HG03135 (cell line): ENCODE results near the gene RPS2.
"Not testable (repeated sequence)": the region's sequence is repeated elsewhere in the genome, so short reads cannot be mapped to it uniquely, and the experiment has no call there.

Source experiments
- ATAC-seq: cut with Tn5 transposase; IDR thresholded peaks from one replicate; pipeline ENCODE4 v1.9.1; 2021; ENCODE audit warnings: mild to moderate bottlenecking, moderate library complexity; ENCODE audit not compliant: unreplicated experiment

The RPS2 gene

GRCh38 chr16:1965396-1966001 lies 873 bp upstream of the RPS2 start:
- no peak for ATAC-seq

DNA sequence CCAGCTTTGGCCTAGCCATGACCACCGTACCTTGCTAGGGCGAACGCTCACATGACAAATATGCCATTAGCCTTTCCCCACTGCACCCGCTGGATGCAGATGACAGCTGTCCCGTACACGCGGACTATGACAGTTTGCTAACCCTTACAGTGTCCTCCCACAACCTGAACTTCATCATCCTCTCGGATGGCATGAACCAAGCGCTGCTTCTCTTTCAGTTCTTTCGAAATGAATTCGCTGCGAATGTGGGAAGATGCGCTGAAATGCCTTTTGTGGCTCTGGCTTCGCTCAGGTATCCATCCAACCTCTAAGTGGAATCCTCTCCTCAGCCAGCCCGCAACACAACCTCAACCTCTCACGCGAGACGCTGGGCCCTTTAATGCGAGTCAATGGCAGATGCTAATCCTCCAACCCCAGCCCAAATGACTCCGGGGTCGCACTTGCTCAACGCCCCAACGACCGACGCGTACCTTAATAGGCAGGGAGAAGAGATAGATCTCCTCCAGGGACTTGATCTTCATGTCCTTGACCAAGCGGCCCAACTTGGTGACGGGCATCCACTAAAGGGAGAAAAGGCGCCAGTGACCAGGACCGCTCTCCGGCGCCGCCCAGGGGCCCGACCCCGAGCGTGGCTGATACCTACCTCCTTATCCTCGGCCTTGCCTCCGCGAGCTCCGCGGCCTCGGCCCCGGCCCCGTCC lies 670 bp downstream of the RPS2 start:
- ATAC-seq = peak; percentile 5

DNA sequence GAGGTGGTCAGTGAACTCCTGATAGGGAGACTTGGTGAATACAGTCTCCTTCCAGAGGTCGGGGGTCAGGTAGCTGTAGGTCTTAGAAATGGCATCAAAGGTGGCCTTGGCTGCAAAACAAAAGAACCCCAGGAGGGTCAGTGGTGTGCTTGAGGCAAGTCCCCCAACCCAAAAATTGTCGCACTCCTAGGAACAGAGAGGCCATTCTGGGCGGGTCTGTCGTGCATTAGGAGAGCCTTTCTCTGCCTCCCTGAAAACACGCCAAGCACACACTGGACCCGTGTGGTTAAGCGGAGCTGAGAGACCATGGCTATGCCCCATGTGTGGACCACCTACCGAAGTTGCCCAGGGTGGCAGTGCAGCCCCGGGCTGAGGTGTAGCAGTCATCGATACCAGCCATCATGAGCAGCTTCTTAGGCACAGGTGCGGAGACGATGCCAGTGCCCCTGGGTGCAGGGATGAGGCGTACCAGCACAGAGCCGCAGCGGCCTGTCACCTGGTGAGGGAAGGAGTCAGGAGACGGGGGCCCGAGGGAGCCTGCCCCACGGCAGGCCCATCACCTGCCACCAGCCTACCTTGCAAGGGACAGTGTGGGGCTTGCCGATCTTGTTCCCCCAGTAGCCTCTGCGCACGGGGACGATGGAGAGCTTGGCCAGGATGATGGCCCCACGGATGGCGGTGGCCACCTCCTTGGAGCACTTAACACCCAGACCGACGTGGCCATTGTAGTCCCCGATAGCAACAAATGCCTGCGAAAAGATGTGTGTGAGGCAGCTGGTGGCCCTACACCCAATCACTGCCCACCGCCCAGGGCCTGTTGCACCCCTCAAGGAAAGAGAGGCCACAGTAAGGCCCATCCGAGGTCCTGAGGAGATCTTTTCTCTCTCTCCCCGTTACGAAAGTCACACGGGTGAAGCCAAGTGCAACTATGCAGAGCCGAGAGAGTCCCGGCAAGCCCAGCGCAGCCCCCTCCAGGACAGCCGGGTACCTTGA lies 2.2 kb downstream of the RPS2 start:
- not testable (repeated sequence) for ATAC-seq

- no peak for ATAC-seq
These were observed 3.0 kb downstream of the RPS2 start for GRCh38 chr16:1961651-1962067.

DNA sequence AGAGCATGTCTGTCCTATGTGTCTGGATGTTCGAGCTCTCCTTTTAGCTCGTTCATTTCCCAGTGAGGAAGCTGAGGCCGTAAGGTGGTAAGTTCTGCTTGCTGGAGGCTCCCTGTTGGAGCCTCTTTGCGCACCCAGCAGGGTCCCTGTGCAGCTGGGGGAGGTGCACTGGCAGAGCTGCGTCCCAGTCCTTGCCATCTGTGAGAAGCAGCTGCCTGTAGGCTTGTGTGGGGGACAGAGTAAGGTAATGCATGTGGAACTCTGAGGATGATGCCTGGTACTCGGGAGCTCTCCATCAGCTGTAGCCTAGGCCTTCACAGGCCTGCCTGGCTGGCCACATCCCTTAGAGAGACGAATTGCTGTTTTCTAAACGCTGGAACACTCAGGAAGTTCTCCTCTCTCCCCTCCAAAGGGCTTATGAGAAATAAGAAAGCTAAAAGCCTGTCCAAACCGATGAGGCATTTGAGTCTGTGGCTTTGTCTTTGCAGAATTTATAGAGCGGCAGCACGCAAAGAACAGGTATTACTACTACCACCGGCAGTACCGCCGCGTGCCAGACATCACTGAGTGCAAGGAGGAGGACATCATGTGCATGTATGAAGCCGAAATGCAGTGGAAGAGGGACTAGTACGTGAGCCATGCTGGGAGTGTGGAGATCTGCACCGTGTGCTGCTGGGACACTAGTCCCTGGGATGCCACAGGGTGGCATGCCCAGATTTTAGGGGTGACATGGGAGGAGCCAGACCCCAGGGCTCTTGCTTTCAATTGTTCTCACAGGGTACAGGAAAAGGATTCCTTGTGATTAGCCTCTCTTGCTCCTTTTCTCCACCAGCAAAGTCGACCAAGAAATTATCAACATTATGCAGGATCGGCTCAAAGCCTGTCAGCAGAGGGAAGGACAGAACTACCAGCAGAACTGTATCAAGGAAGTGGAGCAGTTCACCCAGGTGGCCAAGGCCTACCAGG lies 3.7 kb downstream of the RPS2 start:
- ATAC-seq = no peak

- peak; percentile 71 for ATAC-seq
These were observed 5.2 kb downstream of the RPS2 start, which contains the start of gene NDUFB10 for GRCh38 chr16:1959269-1960039. TSS of gene NDUFB10 (plus strand) at chr16:1959538. CDS start at chr16:1959625, 87 bp downstream.

DNA sequence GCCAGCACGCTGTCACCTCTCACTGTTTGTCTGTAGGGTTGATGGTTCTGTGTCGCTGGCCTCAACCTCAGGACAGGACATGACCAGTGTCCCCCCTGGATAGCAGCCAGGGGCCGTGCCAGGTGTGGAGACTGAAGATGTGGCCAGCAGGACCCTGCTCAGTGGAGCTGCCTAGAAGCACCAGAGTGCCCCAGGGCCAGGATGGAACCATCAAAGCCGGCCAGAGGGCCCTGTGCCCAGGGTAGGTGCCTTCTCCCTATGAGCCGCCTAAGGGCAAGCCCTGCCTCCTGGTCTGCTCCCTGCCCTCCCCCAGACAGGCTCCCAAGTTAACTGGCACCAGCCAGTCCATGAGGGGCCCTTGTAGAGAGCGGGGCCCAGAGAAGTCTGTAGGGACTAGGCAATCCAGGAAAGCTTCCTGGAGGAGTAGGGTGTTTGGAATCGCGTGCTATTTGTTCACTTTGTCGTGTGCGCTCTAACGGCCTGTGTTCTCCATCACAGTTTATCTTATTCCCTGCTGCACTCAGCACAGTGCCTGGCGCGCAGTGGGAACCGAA lies 5.8 kb downstream of the RPS2 start:
- no peak for ATAC-seq

GRCh38 chr16:1958143-1958491 lies 6.5 kb downstream of the RPS2 start:
- not testable (repeated sequence) for ATAC-seq

DNA sequence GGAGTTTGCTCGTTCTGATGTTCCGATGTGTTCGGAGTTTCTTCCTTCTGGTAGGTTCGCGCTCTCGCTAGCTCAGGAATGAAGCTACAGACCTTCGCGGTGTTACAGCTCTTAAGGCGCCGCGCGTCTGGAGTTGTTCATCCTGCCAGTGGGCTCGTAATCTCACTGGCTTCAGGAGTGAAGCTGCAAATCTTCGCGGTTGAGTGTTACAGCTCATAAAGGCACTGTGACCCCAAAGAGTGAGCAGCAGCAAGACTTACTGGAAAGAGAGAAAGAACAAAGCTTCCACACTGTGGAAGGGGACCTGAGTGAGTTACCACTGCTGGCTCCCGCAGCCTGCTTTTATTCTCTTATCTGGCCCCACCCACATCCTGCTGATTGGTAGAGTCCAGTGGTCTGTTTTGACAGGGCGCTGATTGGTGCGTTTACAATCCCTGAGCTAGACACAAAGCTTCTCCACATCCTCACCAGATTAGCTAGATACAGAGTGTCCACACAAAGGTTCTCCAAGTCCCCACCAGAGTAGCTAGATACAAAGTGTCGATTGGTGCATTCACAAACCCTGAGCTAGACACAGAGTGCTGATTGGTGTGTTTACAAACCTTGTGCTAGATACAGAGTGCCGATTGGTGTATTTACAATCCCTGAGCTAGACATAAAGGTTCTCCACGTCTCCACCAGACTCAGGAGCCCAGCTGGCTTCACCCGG lies 7.0 kb downstream of the RPS2 start:
- ATAC-seq = not testable (repeated sequence)

DNA sequence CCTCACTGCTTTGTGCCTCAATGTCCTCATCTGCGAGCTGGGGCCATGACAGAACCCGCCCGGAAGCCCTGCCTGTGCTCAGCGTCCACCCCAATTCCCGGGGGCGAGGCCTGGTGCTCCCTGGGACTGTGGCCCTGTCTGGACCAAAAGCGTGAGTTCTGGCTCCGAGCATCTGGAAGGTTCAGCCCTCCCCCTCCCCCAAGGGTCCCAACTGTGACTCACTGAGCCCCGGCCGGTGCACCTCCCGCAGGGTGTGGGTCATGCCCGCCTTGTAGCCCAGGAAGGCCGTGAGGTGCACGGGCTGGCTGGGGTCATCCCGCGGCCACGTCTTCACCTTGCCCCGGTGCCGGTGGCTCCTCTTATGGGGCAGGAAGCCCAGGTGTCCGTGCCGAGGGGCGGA lies 10.9 kb downstream of the RPS2 start:
- no peak for ATAC-seq

DNA sequence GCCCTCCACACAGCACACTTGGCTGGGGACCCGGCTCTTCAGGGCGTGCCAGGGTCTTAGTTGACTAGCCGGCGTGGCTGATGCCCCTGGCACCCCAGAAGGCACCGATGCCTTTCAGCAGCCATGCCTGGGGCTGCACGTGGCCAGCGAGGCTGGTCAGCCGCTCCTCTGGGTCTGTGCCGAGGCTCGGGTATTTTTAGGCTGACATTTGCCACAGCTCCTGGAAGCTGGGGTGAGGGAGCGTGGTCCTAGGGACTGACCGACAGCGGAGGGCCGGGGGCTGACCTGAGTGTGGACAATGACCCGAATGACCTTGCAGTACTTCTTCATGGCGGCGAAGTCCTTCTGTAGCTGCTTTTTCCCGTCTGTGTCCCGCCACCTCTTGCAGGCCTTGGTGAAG lies 14.1 kb downstream of the RPS2 start:
- ATAC-seq = no peak

- ATAC-seq = no peak
These were observed 14.6 kb downstream of the RPS2 start for GRCh38 chr16:1950047-1950446.

DNA sequence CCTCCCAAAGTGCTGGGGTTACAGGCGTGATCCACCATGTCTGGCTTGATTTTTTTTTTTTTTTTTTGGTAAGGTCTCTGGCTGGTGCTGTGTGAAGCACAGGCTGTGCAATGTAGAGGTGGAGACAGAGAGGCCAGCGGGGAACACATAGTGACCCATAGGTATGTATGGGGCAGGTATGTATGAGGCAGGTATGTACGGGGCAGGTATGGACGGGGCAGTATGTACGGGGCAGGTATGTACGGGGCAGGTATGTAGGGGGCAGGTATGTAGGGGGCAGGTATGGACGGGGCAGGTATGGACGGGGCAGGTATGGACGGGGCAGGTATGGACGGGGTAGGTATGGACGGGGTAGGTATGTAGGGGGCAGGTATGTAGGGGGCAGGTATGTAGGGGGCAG lies 15.1 kb downstream of the RPS2 start:
- ATAC-seq = no peak

DNA sequence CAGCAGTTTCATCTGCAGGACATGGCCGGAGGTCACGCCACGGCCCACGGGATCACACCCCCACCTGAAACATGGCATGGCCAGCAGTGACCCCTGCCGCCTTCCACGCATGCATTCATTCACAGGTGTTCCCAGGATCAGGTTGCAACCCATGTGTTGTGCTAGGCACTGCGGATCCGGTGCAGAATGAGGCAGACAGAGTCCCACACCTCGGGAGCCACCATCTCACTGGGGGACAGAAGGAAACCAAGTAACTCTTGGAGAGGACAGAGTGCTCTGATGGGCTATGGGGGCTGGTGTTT lies 17.3 kb downstream of the RPS2 start:
- ATAC-seq = no peak

GRCh38 chr16:1946495-1947368 lies 17.9 kb downstream of the RPS2 start:
- ATAC-seq = no peak

- ATAC-seq = no peak
These were observed 18.9 kb downstream of the RPS2 start for GRCh38 chr16:1945559-1946391.

GRCh38 chr16:1944612-1945199 lies 19.9 kb downstream of the RPS2 start:
- ATAC-seq = no peak
